Activated CD4-positive, CD25-positive, alpha-beta regulatory T cell treated with anti-CD3 and anti-CD28 coated beads, Interleukin-2, amount 50 U/mL, for 72 hours (primary cell): ENCODE measurements around the gene CHN2.

Experiments used
- DNase-seq: peaks from one replicate; pipeline ENCODE4 v3.0.0; 2021

Gene CHN2

DNA sequence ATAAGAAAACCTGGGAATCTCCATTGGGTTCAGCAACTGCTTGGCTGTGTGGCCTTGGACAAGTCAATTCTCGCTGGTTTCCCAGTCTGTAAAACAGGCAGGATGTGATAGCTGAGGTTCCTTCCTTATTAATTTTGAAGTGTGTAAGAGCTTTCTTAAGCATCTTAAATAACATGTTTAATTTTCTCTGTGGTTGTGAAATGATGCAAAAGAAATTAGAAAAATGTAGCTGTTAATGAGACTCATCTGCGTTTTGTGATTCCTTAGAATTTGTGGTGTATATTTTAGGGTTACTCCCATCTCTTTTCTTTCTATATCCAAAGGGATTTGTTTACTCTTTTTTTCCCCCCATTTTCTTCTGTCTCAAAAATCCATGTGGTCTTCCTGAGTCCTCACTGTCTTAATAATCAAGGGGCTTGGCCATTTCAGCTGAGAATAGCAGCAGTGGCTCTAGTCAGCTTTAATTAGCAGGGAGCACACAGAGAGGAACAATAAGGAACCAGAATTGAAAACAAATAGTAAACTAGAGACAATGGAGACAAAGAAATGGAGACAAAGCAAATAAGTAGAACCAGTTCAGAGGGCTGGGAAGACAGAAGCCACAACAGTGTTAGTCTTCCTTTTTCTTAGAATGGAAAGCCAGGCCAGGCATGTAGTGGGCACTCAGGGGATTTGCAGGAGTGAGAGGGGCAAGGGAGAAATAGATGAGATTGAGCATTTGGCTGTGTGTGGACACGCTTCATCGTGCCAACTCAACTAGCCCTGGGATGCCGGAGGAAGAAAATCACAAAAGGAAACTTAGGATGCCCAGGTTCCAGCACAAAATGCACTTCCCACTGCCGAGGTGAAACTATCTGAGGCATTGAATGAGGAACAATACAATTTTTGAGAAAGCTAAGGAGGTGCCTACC, 93.9 kb downstream of the CHN2 start:
- DNase-seq: no peak

DNA sequence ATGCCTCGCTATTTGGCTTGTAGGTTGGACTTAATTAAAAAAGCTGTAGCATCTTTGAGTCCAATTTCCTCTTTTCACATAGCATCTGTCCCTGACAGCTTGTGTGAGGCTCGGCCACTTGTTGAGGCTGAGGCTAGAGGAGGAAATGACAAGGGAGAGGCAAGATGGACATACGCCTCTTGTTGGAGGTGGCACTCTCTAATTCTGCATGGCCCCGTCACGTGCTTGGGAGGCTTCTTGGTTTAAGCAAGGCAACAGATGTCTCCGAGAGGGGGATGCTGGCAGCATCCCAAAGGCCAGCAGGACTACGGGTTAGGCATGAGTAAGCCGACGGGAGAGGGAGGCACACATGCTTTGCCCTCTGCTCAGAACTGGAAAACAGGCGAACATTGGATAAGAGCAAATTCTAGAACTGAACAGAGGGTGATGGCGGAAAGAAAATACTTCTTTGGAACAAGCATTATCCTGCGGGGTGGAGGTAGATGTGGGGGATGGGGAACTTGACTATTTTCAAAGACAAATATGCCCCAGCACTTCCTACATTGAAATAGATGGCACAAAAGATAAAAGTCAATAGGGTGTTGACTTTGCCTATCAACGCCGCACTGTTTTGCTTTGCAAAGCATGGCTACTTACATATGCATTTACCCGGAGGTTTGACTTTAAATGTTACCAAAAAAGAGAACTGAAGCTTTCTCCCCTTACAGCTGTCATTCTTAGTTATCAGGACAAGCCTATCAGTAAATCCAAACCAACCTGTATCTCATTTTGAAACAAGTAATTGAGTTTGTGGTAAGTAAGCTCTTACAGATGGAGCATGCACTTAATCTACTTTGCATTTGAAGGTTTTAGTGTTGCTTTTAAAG, 94.8 kb downstream of the CHN2 start:
- no peak for DNase-seq

DNA sequence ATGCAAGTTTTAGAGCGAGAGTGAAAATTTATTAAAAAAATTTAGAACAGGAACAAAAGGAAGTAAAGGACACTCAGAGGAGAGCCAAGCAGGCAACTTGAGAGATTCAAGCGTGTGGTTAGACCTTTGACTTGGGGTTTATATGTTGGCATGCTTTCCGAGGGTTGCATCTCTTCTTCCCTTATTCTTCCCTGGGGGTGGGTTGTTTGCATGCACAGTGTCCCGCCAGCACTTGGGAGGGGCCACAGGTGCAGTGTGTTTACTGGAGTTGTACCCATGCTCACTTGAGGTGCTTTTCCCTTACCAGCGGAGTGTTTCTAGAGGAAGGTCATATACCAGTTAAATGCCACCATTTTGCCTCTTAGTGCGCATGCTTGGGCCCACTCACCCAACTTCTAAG, 96.3 kb downstream of the CHN2 start:
- no peak for DNase-seq

DNA sequence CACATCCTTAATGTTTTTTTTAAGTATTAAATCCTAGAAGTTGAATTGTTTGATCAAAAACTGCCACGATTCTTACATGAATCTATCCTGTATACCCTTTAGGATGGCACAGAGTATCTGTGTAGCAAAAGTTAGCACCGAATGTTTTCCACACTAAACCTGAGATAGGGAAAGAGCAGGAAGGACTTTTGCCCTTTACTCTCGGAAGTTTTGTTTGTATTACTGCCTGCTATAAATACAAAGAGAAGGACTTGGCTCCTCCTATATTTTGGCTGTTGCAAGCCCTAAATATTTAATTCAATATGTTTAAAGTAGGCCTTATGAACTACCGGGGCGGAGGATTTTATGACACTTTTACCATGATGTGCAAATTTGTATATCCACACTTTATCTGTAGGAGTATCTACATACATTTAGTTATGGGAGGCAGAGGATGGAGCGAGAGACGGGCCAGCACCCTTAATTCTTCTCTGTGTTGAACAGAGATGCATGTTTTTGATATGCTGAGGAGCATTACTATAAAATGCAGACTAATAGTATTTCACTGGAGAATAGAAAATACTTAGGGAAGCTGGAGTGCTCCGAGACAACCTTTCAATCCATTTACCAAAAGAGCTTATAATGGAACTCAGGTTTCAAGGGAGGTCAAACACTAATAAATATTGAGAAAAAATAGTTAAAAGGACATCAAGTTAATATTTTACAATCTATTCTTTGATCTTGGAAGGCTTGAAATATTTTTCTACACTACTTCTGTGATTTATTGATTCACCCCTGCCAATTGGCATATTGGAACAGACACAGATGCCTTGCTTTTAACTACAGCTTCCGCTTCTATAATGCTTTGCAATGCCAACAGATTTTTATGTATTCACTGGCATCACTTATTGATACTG, 97.4 kb downstream of the CHN2 start:
- no peak for DNase-seq

DNA sequence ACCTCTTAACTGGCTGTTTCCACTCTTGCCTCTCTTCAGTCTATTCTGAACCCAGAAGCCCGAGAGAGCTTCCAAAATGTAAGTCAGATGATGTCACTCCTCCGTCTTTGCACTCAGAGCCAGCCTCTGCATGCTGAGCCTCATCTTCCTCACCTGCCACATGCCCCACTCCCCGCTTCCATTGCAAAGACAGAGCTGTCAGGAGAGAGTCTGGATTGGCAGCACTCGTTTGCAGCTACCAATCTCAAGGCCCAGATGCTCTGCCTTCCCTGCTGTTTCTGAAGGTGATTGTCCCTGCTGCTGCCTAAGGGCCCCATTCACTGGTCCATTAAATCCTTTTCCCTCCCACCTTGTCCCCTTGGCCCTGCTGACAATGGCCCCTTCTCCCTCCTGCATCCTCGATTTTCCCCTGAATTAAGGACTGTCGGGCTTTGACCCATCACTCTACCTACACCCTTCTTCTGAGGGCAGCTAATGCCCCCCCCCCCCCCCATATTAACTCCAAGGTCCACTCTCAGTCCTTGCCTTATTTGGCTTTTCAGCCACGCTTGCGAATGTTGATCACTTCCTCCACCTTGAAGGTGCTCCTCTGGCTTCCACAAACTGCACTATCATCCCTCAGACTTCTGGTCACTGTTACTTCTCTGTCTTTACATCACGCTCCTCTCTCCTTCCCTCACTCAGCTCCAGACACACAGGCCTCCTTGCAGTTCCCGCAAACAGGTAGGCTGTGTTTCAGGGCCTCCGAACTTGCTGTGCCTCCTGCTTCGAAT, 98.5 kb downstream of the CHN2 start:
- DNase-seq: no peak

DNA sequence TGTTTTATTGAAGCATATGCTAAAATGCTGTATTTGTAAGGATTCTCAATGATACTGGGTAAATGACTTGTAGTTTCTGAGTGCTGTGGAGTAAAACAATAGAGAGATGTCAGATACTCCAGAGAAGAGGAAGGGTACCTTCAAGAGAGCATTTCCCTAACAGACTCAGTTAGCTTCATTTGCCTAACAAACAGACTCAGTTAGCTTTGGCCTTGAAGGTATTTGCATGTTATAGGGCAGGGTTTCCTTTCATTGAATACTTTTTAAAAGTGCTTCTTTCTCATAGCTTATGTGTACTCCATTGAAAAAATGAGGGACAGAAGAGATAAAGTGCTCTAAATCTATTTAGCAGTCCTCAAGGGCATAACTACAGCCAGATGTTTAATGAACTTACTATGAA, 101.8 kb downstream of the CHN2 start:
- no peak for DNase-seq

DNA sequence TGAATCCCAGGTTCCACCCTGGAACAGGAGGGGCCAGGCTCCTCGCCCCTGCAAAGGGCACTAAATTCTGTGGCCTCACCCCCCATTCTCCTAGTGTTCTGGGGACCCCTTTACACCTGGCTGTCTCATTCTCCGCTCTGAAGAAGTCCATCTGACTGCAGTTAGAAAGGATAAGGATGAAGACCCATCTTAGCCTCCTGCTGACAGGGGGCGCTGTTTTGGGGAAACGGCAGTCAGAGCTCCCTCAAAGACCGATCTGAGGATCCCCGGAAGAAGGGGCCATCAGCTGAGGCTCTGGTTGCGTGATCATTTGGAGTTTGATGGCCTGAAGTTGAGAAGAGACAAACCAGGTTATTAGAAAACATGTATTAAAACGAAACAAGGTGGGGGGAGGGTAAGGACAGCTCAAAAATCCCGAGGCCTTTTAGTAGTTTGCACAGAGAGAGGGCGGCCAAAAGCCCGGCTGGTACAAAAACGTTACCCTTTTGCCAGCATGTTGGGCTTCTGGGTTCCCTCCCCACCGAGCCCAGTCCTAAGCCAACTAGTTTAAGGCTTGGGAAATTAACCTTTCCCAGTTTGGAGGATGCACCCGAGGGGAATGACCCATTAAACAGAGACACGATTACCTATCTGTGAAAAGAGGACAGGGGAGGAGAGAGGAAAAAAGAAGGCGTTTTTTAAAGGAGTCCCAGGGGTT, 102.8 kb downstream of the CHN2 start:
- DNase-seq: no peak

DNA sequence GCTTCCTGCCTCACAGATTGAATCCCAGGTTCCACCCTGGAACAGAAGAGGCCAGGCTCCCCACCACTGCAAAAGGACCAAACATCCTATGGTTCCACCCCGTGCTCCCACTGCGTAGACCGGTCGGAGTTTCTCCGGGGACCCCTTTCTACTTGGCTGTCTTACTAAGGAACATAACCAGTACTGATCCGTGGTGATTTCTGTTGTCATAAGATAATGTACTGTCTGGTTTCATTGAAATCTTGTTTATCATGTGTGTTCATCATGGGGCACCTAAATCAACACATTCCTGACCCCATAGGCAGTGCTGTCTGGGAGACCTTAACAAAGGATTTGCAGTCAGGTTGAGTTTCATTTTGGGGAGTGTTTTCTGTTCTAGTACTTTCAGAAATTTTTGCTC, 104.5 kb downstream of the CHN2 start:
- DNase-seq: no peak

DNA sequence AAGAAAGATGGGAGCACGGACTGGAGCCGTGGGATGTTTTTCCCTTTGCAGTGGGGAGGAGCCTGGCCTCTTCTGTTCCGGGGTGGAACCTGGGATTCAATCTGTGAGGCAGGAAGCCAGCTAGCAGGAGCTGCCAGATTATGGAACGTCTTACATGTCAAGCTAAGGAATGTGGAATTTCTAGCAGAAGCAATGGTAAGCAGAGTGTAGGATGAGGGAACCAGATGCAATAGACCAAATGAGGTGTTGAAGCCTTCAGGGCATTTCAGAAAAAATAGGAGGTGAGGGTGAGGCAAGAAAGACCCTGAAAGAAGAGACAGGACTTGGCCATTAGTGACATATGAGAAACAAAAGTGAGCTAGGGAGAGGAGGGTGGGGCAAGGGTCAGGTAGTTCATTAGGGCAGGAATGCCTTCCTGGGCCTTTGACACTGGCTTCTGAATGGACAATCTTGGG, 105.5 kb downstream of the CHN2 start:
- no peak for DNase-seq

DNA sequence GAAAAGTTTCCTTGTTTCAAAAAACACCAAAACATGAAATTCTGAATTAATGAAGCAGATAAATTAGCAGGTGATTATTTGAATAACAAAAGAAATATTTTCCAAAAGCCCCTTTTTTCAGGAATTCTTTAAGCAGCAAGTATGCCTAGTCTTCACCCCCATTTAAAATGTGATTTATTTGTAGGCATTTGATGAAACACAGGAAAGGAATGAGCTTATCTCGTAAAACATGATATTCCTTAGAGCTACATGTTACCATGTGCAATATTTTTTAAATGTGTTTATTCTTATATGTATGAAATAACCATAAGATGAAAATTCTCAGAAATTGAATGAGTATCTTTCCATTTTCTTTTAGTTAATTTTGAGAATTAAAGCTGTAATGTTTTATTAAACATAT, 106.1 kb downstream of the CHN2 start:
- no peak for DNase-seq

DNA sequence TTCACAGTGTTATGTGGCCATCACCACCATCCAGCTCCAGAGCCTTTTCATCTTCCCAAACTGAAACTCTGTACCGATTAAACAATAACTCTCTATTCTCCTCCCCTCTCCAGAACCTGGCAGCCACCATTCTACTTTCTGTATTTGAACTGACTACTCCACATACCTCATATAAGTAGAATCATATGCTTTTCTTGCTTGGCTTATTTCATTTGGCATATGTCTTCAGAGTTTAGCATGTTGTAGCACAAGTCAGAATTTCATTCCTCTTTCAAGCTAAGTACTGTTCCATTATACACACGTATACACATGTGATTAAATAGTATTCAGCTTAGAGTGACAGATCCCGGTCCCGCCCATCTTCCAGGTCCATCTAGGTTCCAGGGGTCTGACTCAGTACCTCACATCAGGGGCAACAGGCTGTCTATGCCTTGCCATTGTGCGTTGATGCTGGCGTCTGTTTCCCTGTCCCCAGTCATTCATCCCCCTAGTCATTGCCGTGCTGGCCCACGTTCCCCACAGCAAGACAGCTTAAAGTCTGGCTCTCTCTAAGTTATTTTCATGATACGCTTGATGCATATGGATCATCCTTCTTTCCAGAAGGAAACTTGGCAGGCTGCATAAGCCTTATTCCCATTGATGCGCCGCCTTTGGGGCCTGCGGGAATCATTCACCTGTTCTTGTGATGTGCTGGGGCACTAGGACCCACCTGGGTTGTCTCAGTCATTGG, 108.3 kb downstream of the CHN2 start:
- no peak for DNase-seq

DNA sequence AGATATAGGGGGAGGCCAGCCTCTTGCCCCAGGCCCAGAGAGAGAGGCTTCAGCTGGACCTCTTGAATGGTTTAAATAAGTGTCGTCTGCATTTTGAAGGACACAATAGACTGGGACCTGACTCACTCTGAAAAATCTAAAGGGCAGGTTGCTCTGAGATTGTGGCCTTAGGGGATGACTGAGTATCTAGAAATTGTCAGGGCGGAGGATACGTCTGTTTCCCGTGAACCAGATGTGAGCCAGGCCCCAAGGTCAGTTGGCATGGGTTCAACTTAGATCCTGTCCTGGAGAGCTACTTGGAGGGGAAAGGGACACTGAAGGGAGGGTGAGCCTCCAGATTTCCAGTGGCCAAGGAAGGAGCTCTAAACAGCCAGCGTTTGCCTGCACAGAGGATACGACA, 110.2 kb downstream of the CHN2 start:
- DNase-seq: no peak

DNA sequence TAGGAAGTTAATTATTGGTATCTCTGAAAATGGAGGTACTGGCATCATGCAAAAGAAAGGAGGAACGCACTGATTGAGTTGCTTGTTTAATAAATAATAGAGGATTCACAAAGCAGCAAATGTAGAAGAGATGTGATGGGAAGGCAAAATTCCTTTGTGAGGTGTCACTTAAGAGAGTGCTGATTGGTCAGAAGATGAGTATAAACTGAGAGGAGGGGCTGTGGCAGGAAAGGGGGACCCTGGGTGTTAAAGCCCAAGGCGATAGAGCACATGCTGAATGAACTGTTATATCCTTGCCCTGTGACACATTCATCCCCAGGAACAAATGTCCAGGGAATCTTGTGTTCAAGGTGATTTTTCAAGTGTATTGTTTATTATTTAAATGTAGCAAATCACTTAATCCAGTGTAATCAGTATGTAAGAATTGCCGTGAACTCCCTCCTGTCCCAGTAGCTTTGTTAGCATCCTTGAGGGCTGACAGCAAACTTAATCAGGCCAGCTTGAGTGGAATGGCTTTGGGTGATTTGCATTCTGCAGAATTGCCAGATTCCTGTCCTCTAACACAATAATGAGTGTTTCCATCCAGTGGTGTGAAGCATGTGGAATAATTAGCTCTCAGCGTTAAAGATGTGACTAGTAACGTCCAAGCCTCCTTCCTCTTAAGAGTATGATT, 111.9 kb downstream of the CHN2 start:
- DNase-seq: no peak

DNA sequence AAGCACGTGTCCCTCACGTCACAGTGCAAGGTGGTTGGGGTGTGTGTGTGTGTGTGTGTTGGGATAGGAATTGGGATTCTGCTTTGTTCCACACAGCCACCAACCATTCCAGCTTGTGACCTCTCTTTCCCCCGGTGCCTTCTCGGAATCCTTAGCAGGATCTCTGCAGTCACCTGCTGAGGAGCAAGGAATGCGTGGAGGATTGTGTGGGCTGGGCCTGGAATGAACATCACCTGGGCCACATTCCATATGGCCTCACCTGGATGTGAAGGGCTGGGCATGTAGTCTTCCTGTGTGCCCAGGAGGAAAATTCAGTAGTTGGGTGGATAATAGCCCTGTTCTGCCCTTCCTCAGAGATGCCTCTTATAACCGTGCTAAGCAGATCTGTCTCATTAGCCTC, 113.8 kb downstream of the CHN2 start:
- no peak for DNase-seq

DNA sequence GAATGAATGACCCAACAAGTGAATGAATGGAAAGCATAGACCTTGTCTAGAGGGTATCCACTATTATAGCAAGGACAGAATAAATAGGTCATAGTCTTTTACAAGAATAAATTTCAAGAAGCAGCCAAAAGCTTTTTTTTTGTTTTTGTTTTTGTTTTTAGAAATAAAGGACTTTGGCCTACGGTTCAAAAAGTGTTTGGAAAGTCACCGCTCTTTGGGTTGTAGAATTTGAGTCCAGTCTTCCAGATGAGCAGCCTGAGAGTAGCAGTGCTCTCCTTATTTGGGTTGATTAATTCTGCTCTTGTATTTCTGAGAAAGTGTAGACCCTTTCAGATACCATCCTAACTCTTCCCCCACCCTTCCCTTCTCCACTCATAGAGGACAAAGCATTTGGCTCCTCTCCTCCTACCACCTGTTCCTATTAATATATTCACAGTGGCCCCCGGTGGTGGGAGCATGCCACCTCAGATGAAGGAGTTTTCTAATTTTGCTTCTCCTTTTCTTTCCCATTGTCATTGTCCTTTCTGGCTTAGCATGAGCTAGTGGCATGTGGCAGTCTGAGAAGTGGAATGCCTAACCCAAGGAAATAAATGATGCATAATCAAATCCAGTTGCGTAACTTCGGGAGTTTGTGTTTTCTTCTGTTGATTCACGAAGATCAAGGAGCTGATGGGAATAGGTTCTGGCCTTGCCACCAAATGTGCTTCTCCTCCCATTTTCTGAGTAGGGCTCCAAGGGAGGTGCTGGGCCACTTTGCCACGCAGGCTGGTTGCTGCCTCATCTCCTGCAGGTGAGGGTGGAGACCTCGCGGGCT, 114.7 kb downstream of the CHN2 start:
- no peak for DNase-seq

DNA sequence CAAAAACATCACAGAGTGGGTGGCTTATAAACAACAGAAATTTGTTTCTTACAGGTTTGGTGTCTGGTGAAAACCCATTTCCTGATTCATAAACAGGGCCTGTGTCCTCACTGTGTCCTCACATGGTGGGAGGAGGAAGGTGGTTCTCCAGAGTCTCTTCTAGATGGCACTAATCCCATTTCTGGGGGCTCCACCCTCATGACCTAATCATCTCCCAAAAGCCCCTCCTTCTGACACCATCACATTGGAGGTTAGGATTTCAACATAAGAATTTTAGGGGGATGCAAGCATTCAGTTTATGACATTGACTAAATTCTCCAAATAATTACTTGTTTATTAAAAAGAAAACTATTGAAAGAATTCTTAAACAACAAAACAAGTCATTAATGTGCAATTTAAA, 116.0 kb downstream of the CHN2 start:
- no peak for DNase-seq

DNA sequence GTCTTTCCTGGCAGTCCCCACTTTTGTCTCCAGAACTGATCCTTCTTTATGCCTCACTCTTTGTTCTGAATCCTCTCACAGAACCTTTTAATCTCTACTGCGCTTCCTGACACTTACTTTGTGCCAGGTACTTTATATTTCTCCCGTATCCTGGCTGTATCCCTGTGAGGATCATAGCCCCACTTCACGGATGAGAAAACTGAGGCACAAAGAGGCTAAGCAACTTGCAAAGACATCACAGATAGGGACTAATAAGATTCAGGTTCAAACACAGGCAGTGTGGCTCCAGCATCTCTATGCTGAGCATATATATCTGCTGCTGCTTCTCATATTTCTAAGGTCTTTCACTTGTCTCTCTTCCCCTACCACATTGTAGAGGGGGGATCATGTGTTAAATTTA, 116.7 kb downstream of the CHN2 start:
- DNase-seq: no peak

DNA sequence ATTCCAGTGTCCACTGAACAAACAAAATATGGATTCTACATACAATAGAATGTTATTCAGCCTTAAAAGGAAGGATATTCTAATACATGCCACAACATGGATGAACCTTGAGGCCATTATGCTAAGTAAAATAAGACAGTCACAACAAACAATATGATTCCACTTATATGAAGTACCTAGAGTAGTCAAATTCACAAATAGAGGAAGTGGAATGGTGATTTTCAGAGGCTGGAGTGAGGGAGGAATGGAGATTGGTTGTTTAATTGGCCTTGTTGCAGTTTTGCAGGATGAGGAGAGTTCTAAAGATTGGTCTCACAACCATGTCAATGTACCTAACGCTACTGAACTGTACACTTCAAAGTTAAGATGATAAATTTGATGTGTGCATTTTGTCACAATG, 119.6 kb downstream of the CHN2 start:
- DNase-seq: no peak
